Measurements from ENCODE around the gene MEI1. TPM values are rescaled to one million over a fixed set of nuclear protein-coding genes. Genes with fewer than 3 reads are reported as not detected.
A peak's percentile ranks its signal among the peaks of the same experiment; 100 is the strongest.

The MEI1 gene
- total RNA-seq, 1 experiment from 2014 or later, result 0.20 TPM

GRCh38 chr22:41830174-41830573 lies 130.9 kb downstream of the MEI1 start:
- Histone ChIP-seq H3T11ph (ENCODE audit: low read length) (no peak overlapping the region), H3K56ac (ENCODE audit: insufficient read length, low read depth, low read length) (no peak overlapping the region), H3K9ac (ENCODE audit: extremely low read depth, insufficient read length, low read length) (no peak overlapping the region), H2AFZ (ENCODE audit: low read length) (no peak overlapping the region), H2BK20ac (ENCODE audit: low read depth, low read length, poor library complexity, severe bottlenecking) (no peak overlapping the region), H4K8ac (replicated peaks; ENCODE audit: insufficient read length, low read depth, low read length) (no peak overlapping the region), H3K9me3 (ENCODE audit: control insufficient read depth, low read depth, low read length) (no peaks in the 10 kb centered on the region), H2BK15ac (ENCODE audit: low read depth, low read length) (no peak overlapping the region), H3K4ac (ENCODE audit: low read depth, low read length) (no peak overlapping the region), H3K27ac (ENCODE audit: insufficient read length, low read depth, low read length) (no peak overlapping the region), H3K14ac (ENCODE audit: insufficient read depth, low read length) (no peak overlapping the region), H2BK5ac (ENCODE audit: insufficient read length, low read length) (no peak overlapping the region), H2BK120ac (ENCODE audit: low read depth, low read length, poor library complexity, severe bottlenecking) (no peak overlapping the region), H3K4me1 (ENCODE audit: insufficient read depth, low read length) (peaks cover 3% of the 10 kb centered on the region; the same call in 1 of the 2 replicates), H2BK12ac (ENCODE audit: insufficient read length, low read depth, low read length) (peak overlapping the region; percentile 65), H3K4me2 (ENCODE audit: insufficient read depth, insufficient read length, low read length) (no peak overlapping the region), H4K91ac (ENCODE audit: insufficient read length, low read depth, low read length) (no peak overlapping the region), H4K20me1 (ENCODE audit: control insufficient read depth, insufficient read depth, insufficient read length) (no peaks in the 10 kb centered on the region), H3K18ac (ENCODE audit: insufficient read length, low read depth, low read length) (no peak overlapping the region), H3K23me2 (ENCODE audit: insufficient read length, low read depth, low read length, poor library complexity, severe bottlenecking) (peaks cover 11% of the 10 kb centered on the region), H3K79me1 (ENCODE audit: insufficient read depth, low read depth, low read length, poor library complexity, severe bottlenecking) (no peaks in the 10 kb centered on the region), H3K27me3 (ENCODE audit: insufficient read depth, low read length) (no peaks in the 10 kb centered on the region), H2AK5ac (ENCODE audit: insufficient read length, low read length) (no peak overlapping the region), H4K5ac (ENCODE audit: insufficient read length, low read depth, low read length) (no peak overlapping the region), H3K79me2 (ENCODE audit: insufficient read depth, low read length) (peaks cover 12% of the 10 kb centered on the region; the same call in 1 of the 2 replicates), H3K23ac (ENCODE audit: insufficient read length, low read depth, low read length) (no peak overlapping the region)
- Mint-ChIP-seq H3K4me1 (peaks cover 34 to 41% of the 10 kb centered on the region in 2 experiments), H3K27me3 (ENCODE audit: low read depth) (no peaks in the 10 kb centered on the region), H3K4me3 (0 out of 5 replicates have a peak overlapping the region, but pooled peaks of 1 of the 2 experiments have one; percentile 6), H3K9me3 (no peaks in the 10 kb centered on the region), H3K27ac (peak overlapping the region in 2 of 3 experiments; percentile 73 to 76; a peak in 3 of 7 replicates), H3K36me3 (ENCODE audit: insufficient read depth in 1 of 3, low read depth in 3 of 3) (peaks cover 10 to 13% (median 11%) of the 10 kb centered on the region in 3 experiments)
- peak; percentile 42; the same call in 2 of the 3 replicates for TF ChIP-seq CTCF (conservative IDR thresholded peaks at IDR 0.05)
- WGBS (ENCODE audit: extremely low coverage, insufficient read length, low lambda C conversion rate), result no CpG with 5 or more reads among the region's 3 CpGs
- DNase-seq, result peak; percentile 52

Measured in H9 (cell line).